A549 (cell line): ENCODE data around the gene MAP6D1. TPM values are rescaled to one million over a fixed set of nuclear protein-coding genes. Genes with fewer than 3 reads are reported as not detected.

ENCODE experiments used
- ATAC-seq, 2 experiments: fragments of 200-7000 bp in 1 of 2; fragments of >200 bp in 1 of 2; cut with Nextera tagmentation in 1 of 2; cut with Tn5 transposase in 1 of 2; 3 replicates each; pipeline versions ENCODE4 v1.8.0 to v1.9.1; 2018 to 2020; ENCODE audit warnings: mild to moderate bottlenecking in 1 of 2, moderate library complexity in 1 of 2
- CTCF ChIA-PET: fragments of 300-600 bp; sonication (Branson Sonifier 250); formaldehyde crosslinking; extraction: SDS; loops from one replicate; lab custom pipeline; 2021; ENCODE audit warnings: antibody characterized with exemption, inconsistent platforms; lab: Yijun Ruan, JAX
- POLR2A ChIA-PET: fragments of 350-600 bp; formaldehyde crosslinking; extraction: SDS; loops from one replicate; lab custom pipeline; 2021; ENCODE audit warnings: antibody characterized with exemption, inconsistent platforms; lab: Yijun Ruan, JAX
- DNase-seq, 2 experiments: peaks; one replicate each; pipeline versions ENCODE4 v3.0.0 to v3.0.0-alpha.2; 2011 to 2016; ENCODE audit warnings: low read depth in 1 of 2, low spot score in 1 of 2
- FAIRE-seq: peaks from 2 replicates; lab custom pipeline; 2011; peaks lifted over from hg19 to GRCh38; lab: Jason Lieb, UNC
- H3K27ac ChIP-seq, 2 experiments: fragments of >200 bp; sonication (Bioruptor Twin); formaldehyde crosslinking; 3 replicates each; pipeline ENCODE4 v1.5.1; 2016 to 2017
- H3K4me1 ChIP-seq: fragments of >200 bp; sonication (Bioruptor Twin); formaldehyde crosslinking; 3 replicates; pipeline ENCODE4 v1.6.1; 2016
- H3K4me2 ChIP-seq: fragments of >200 bp; sonication (Bioruptor Twin); formaldehyde crosslinking; 3 replicates; pipeline ENCODE4 v1.6.1; 2016
- H3K4me3 ChIP-seq: fragments of >200 bp; sonication (Bioruptor Twin); formaldehyde crosslinking; 3 replicates; pipeline ENCODE4 v1.5.1; 2016
- H3K9me3 ChIP-seq: fragments of >200 bp; sonication (Bioruptor Twin); formaldehyde crosslinking; 3 replicates; pipeline ENCODE4 v1.6.1; 2016
- BHLHE40 ChIP-seq: IDR thresholded peaks from 2 replicates; pipeline ENCODE4 v1.6.1; 2012; ENCODE audit warnings: low read depth, low read length, inconsistent platforms
- CBX8 ChIP-seq: fragments of 200-600 bp; sonication (generic); IDR thresholded peaks from 2 replicates; pipeline ENCODE4 v1.6.1; 2016
- CTCF ChIP-seq: fragments of >200 bp; sonication (Bioruptor Twin); formaldehyde crosslinking; IDR thresholded peaks from 3 replicates; pipeline ENCODE4 v1.5.1; 2016
- EHMT2 ChIP-seq: fragments of 200-600 bp; sonication (generic); IDR thresholded peaks from 2 replicates; pipeline ENCODE4 v1.6.1; 2016; ENCODE audit warnings: antibody characterized with exemption, low read depth, mild to moderate bottlenecking, moderate library complexity
- EP300 ChIP-seq, 2 experiments: fragments of >200 bp; sonication (Bioruptor Twin); formaldehyde crosslinking; IDR thresholded peaks; 2 replicates in 1 of 2; 3 replicates in 1 of 2; pipeline ENCODE4 v1.6.1; 2016 to 2017
- FOXS1 ChIP-seq: fragments of 250-450 bp; sonication (Bioruptor Pico); IDR thresholded peaks from 2 replicates; pipeline ENCODE4 v1.5.0; 2020; ENCODE audit warnings: mild to moderate bottlenecking, moderate library complexity
- GATA3 ChIP-seq: IDR thresholded peaks from 2 replicates; pipeline ENCODE4 v1.6.1; 2012; ENCODE audit warnings: borderline replicate concordance
- HOXA7 ChIP-seq: fragments of 250-450 bp; sonication (Bioruptor Pico); IDR thresholded peaks from 2 replicates; pipeline ENCODE4 v1.5.0; 2020; ENCODE audit warnings: mild to moderate bottlenecking, moderate library complexity
- HOXB13 ChIP-seq: fragments of 250-450 bp; sonication (Bioruptor Pico); IDR thresholded peaks from 2 replicates; pipeline ENCODE4 v1.5.0; 2020; ENCODE audit warnings: low read depth, mild to moderate bottlenecking, moderate library complexity
- HOXB5 ChIP-seq: fragments of 250-450 bp; sonication (Bioruptor Pico); IDR thresholded peaks from 2 replicates; pipeline ENCODE4 v1.5.0; 2020; ENCODE audit warnings: mild to moderate bottlenecking, moderate library complexity
- KDM1A ChIP-seq: fragments of 200-600 bp; sonication (generic); IDR thresholded peaks from 2 replicates; pipeline ENCODE4 v1.6.1; 2016; ENCODE audit warnings: low read depth, mild to moderate bottlenecking
- NFE2L2 ChIP-seq: fragments of 150-350 bp; conservative IDR thresholded peaks from 2 replicates; pipeline ENCODE4 v1.6.1; 2014; ENCODE audit warnings: low read length
- NPAS2 ChIP-seq: fragments of 250-450 bp; sonication (Bioruptor Pico); IDR thresholded peaks from 2 replicates; pipeline ENCODE4 v1.8.0; 2022; ENCODE audit warnings: mild to moderate bottlenecking, moderate library complexity, borderline replicate concordance
- RCOR1 ChIP-seq: fragments of 150-350 bp; IDR thresholded peaks from 2 replicates; pipeline ENCODE4 v1.6.1; 2014; ENCODE audit warnings: antibody characterized with exemption, low read length, low read depth
- REST ChIP-seq: fragments of 200-600 bp; sonication (generic); IDR thresholded peaks from 2 replicates; pipeline ENCODE4 v1.6.1; 2016; ENCODE audit warnings: antibody characterized with exemption, mild to moderate bottlenecking, moderate library complexity
- SREBF2 ChIP-seq: fragments of 450-650 bp; IDR thresholded peaks from 2 replicates; pipeline ENCODE4 v1.6.1; 2014; ENCODE audit warnings: mild to moderate bottlenecking, moderate library complexity
- TP53 ChIP-seq: fragments of 250-450 bp; sonication (Bioruptor Pico); IDR thresholded peaks from 2 replicates; pipeline ENCODE4 v1.5.0; 2021; ENCODE audit warnings: mild to moderate bottlenecking, moderate library complexity
- USF2 ChIP-seq: fragments of 450-650 bp; IDR thresholded peaks from 2 replicates; pipeline ENCODE4 v1.6.1; 2014; ENCODE audit warnings: antibody characterized with exemption
- whole genome bisulfite sequencing: methylation state at CpG from one replicate; pipeline ENCODE4 v1.1.6; 2017; ENCODE audit errors: missing lambda C conversion rate; 5-methylcytosine and 5-hydroxymethylcytosine counted together
- polyA plus RNA-seq, 4 experiments: library from polyadenylated mRNA; depleted of rRNA in 3 of 4; stranded (reverse); fragments of >200 nt; fragmentation: RNase III in 1 of 4; extraction: RNeasy Plus Mini Kit Qiagen cat#74134 plus additional on column Dnase treatment in 1 of 4; gene quantifications; 2 replicates in 3 of 4; 3 replicates in 1 of 4; pipeline ENCODE4 v1.2.3, GENCODE V29; 2011 to 2017
- TF ChIP-seq, protein P1 (sequence below): fragments of >200 bp; sonication (Bioruptor Twin); formaldehyde crosslinking; IDR thresholded peaks from 3 replicates; pipeline ENCODE4 v1.6.1; 2016

MAP6D1 gene
- polyA plus RNA-seq, 2 of the 4 experiments (the other 2 are of a cell fraction), result 0.68 to 1.2 TPM

- CTCF ChIA-PET, result interaction anchor here (2.7 kb wide), 1 partner anchor 8 kb away, joined by 8 read pairs; no protein-coding TSS in a partner anchor
Measured at GRCh38 chr3:183774631-183775030, 50.7 kb downstream of the MAP6D1 start.

GRCh38 chr3:183769453-183769852, 55.9 kb downstream of the MAP6D1 start:
- no peaks in the 10 kb centered on the region for H3K9me3 ChIP-seq
- H3K4me1 ChIP-seq, result peaks cover 4% of the 10 kb centered on the region; the same call in 1 of the 3 replicates
- 89% methylated on average over 9 of the region's 9 CpGs for WGBS
- CTCF ChIA-PET, result interaction anchor here (0.8 to 1.0 kb wide), 2 partner anchors 249 to 300 kb away, joined by 3 read pairs; partner anchors contain the start of gene ABCC5
- no peak overlapping the region for H3K4me2 ChIP-seq
- POLR2A ChIA-PET, result no interaction called here
- TF ChIP-seq TP53 (CRISPR knock-in tag) (no peak), KDM1A (no peak), HOXB13 (no peak), NPAS2 (CRISPR knock-in tag) (no peak), USF2 (no peak), REST (no peak), FOXS1 (CRISPR knock-in tag) (no peak)
- FAIRE-seq (no peak), ATAC-seq (no peak), DNase-seq (no peak)
- no peak overlapping the region for H3K27ac ChIP-seq
- no peak overlapping the region for H3K4me3 ChIP-seq

More at GRCh38 chr3:183774631-183775030, 50.7 kb downstream of the MAP6D1 start:
- Histone ChIP-seq H3K4me1 (no peaks in the 10 kb centered on the region), H3K4me3 (no peak overlapping the region), H3K9me3 (no peaks in the 10 kb centered on the region), H3K27ac (no peak overlapping the region), H3K4me2 (no peak overlapping the region)
- no peak for FAIRE-seq
- WGBS, result 68% methylated on average over 3 of the region's 3 CpGs
- TF ChIP-seq BHLHE40 (no peak), CTCF (no peak), EHMT2 (no peak), RCOR1 (no peak), CBX8 (no peak), SREBF2 (no peak), NFE2L2 (no peak), HOXA7 (CRISPR knock-in tag) (no peak), GATA3 (no peak), EP300 (IDR thresholded peaks at IDR 0.05) (no peak), USF2 (no peak), HOXB5 (CRISPR knock-in tag) (no peak)
- TF ChIP-seq, protein P1, sequence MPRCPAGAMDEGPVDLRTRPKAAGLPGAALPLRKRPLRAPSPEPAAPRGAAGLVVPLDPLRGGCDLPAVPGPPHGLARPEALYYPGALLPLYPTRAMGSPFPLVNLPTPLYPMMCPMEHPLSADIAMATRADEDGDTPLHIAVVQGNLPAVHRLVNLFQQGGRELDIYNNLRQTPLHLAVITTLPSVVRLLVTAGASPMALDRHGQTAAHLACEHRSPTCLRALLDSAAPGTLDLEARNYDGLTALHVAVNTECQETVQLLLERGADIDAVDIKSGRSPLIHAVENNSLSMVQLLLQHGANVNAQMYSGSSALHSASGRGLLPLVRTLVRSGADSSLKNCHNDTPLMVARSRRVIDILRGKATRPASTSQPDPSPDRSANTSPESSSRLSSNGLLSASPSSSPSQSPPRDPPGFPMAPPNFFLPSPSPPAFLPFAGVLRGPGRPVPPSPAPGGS, result no peak
- TF ChIP-seq, all 56 proteins: peak for 0
- POLR2A ChIA-PET, result no interaction called here
- ATAC-seq (no peak), DNase-seq (no peak)
